B cell (primary cell): ENCODE measurements around the gene IL31. TPM values are rescaled to one million over a fixed set of nuclear protein-coding genes. Genes with fewer than 3 reads are reported as not detected.

Experiments
- ATAC-seq: fragments of 200-7000 bp; cut with Tn5 transposase; one replicate; pipeline ENCODE4 v1.10.0; 2021; ENCODE audit warnings: low read depth, mild to moderate bottlenecking, moderate number of reproducible peaks, moderate library complexity
- CTCF ChIA-PET: fragments of 350-600 bp; sonication (Branson Sonifier 250); formaldehyde crosslinking; loops from one replicate; lab custom pipeline; 2021; ENCODE audit warnings: antibody characterized with exemption, inconsistent platforms; lab: Charles Lee
- POLR2A ChIA-PET: fragments of 350-600 bp; sonication (Branson Sonifier 250); formaldehyde crosslinking; loops from one replicate; lab custom pipeline; 2021; ENCODE audit warnings: antibody characterized with exemption; lab: Charles Lee
- DNase-seq: peaks from one replicate; pipeline ENCODE4 v3.0.0; 2013
- H2AFZ ChIP-seq: 2 replicates; pipeline ENCODE4 v1.6.1; 2012; ENCODE audit warnings: mild to moderate bottlenecking, low read depth, low read length; ENCODE audit not compliant: insufficient read depth, poor library complexity, severe bottlenecking
- H3K27ac ChIP-seq, 2 donors: 1 replicate in 1 of 2; 2 replicates in 1 of 2; pipeline ENCODE4 v1.5.1; 2012 to 2013; ENCODE audit warnings: low read length in 2 of 2, mild to moderate bottlenecking in 2 of 2, moderate library complexity in 1 of 2
- H3K27me3 ChIP-seq, 4 experiments: fragments of 200-600 bp in 1 of 4; sonication (generic) in 1 of 4; replicated peaks in 1 of 4; 1 replicate in 2 of 4; 2 replicates in 2 of 4; pipeline versions ENCODE4 v1.6.1 to v1.7.0; 2013 to 2016; ENCODE audit warnings: low read length in 3 of 4, mild to moderate bottlenecking in 2 of 4, mixed read lengths in 1 of 4, moderate library complexity in 1 of 4; ENCODE audit not compliant: insufficient read depth in 4 of 4, control insufficient read depth in 3 of 4; ENCODE audit errors: control extremely low read depth in 1 of 4
- H3K36me3 ChIP-seq, 2 experiments: replicated peaks in 1 of 2; 1 replicate in 1 of 2; 2 replicates in 1 of 2; pipeline versions ENCODE4 v1.6.1 to v1.7.1; 2013; ENCODE audit warnings: low read length in 1 of 2; ENCODE audit not compliant: insufficient read depth in 2 of 2, control insufficient read depth in 1 of 2; ENCODE audit errors: control extremely low read depth in 1 of 2, extremely low read depth in 1 of 2
- H3K4me1 ChIP-seq, 2 donors: fragments of 200-600 bp in 1 of 2; sonication (generic) in 1 of 2; 1 replicate in 1 of 2; 2 replicates in 1 of 2; pipeline versions ENCODE4 v1.5.1 to v1.6.1; 2013 to 2017; ENCODE audit warnings: low read length in 2 of 2; ENCODE audit not compliant: control insufficient read depth in 2 of 2, insufficient read depth in 2 of 2
- H3K4me2 ChIP-seq: replicated peaks from 2 replicates; pipeline ENCODE3; 2012; ENCODE audit warnings: mild to moderate bottlenecking, low read depth, low read length; ENCODE audit not compliant: poor library complexity, severe bottlenecking
- H3K4me3 ChIP-seq, 5 experiments: fragments of 200-600 bp in 1 of 5; sonication (generic) in 1 of 5; 1 replicate in 3 of 5; 2 replicates in 2 of 5; pipeline versions ENCODE4 v1.5.1 to v1.7.0; 2011 to 2016; ENCODE audit warnings: low read length in 4 of 5, mild to moderate bottlenecking in 4 of 5, low read depth in 2 of 5, control low read depth in 1 of 5, moderate library complexity in 1 of 5; ENCODE audit not compliant: insufficient read depth in 1 of 5; ENCODE audit errors: control extremely low read depth in 1 of 5, extremely low read depth in 1 of 5
- H3K79me2 ChIP-seq: fragments of 200-600 bp; sonication (generic); one replicate; pipeline ENCODE4 v1.6.0; 2016; ENCODE audit warnings: low read length; ENCODE audit not compliant: control insufficient read depth, insufficient read depth
- H3K9ac ChIP-seq: fragments of 200-600 bp; sonication (generic); 2 replicates; pipeline ENCODE4 v1.6.1; 2017; ENCODE audit warnings: mild to moderate bottlenecking, low read length, moderate library complexity
- H3K9me3 ChIP-seq, 3 donors: one replicate each; pipeline versions ENCODE4 v1.6.1 to v1.7.1; 2013; ENCODE audit warnings: low read length in 2 of 3; ENCODE audit not compliant: control insufficient read depth in 2 of 3, insufficient read depth in 1 of 3; ENCODE audit errors: control extremely low read depth in 1 of 3
- H4K20me1 ChIP-seq: 2 replicates; pipeline ENCODE4 v1.6.0; 2012; ENCODE audit warnings: mild to moderate bottlenecking, low read length; ENCODE audit not compliant: insufficient read depth, control insufficient read depth, poor library complexity, severe bottlenecking
- H3K27ac Mint-ChIP-seq: one replicate; pipeline ENCODE4 v1.8.0; 2021; ENCODE audit warnings: mixed read lengths
- H3K27me3 Mint-ChIP-seq: one replicate; pipeline ENCODE4 v1.8.0; 2021; ENCODE audit warnings: mixed read lengths
- H3K4me1 Mint-ChIP-seq: one replicate; pipeline ENCODE4 v1.8.0; 2021; ENCODE audit warnings: mixed read lengths
- H3K4me3 Mint-ChIP-seq: one replicate; pipeline ENCODE4 v1.8.0; 2021; ENCODE audit warnings: mixed read lengths
- H3K9me3 Mint-ChIP-seq: one replicate; pipeline ENCODE4 v1.8.0; 2022; ENCODE audit warnings: mixed read lengths; ENCODE audit not compliant: insufficient read depth
- CTCF ChIP-seq: fragments of 200-600 bp; IDR thresholded peaks from one replicate; pipeline ENCODE4 v1.8.0; 2022; ENCODE audit warnings: antibody characterized with exemption, mild to moderate bottlenecking
- EZH2 ChIP-seq: IDR thresholded peaks from 2 replicates; pipeline ENCODE4 v1.6.1; 2012; ENCODE audit warnings: borderline replicate concordance, low read depth, mild to moderate bottlenecking, moderate library complexity, low read length; ENCODE audit not compliant: insufficient read depth, poor library complexity, severe bottlenecking
- WGBS: methylation state at CpG from one replicate; pipeline ENCODE4 v1.1.5; 2013; ENCODE audit warnings: missing lambda C conversion rate; ENCODE audit not compliant: insufficient coverage; 5-methylcytosine and 5-hydroxymethylcytosine counted together
- intact Hi-C: fragments of 100-400 bp; cut with micrococcal nuclease; formaldehyde crosslinking; loops from one replicate; pipeline ENCODE4 v1.10.0; 2022
- polyA plus RNA-seq: library from polyadenylated mRNA; depleted of rRNA; stranded (reverse); fragments of >200 nt; gene quantifications from 2 replicates; pipeline ENCODE4 v1.2.3, GENCODE V29; 2012
- total RNA-seq, 2 donors: library from RNA; stranded (reverse); fragments of 120-200 nt in 1 of 2; gene quantifications; 1 replicate in 1 of 2; 2 replicates in 1 of 2; pipeline versions ENCODE4 v1.2.3 to v1.2.4, GENCODE V29; 2013 to 2022

The IL31 gene
- total and polyA plus RNA-seq, 2 donors (not counting 1 experiment from before 2014, with no cell fraction given), result not detected

- DNase-seq (no peak), ATAC-seq (no peak)
- Histone ChIP-seq H3K4me2 (no peak overlapping the region), H3K4me3 (no peak overlapping the region), H3K27me3 (no peaks in the 10 kb centered on the region), H3K27ac (no peak overlapping the region), H3K4me1 (no peaks in the 10 kb centered on the region), H3K9ac (no peak overlapping the region), H3K9me3 (no peaks in the 10 kb centered on the region), H3K79me2 (no peaks in the 10 kb centered on the region), H4K20me1 (no peaks in the 10 kb centered on the region), H2AFZ (no peak overlapping the region), H3K36me3 (no peaks in the 10 kb centered on the region)
- Mint-ChIP-seq H3K4me3 (no peak overlapping the region), H3K9me3 (no peaks in the 10 kb centered on the region), H3K27me3 (peaks cover 3% of the 10 kb centered on the region), H3K4me1 (no peaks in the 10 kb centered on the region), H3K27ac (no peak overlapping the region)
- intact Hi-C loops, result no loop called here
- 93% methylated on average over 2 of the region's 8 CpGs for WGBS
- ChIA-PET CTCF (no interaction called here), POLR2A (no interaction called here)
- TF ChIP-seq EZH2, result no peak
- TF ChIP-seq CTCF, result no peak
Observed at GRCh38 chr12:122150127-122150681, 23.8 kb downstream of the IL31 start.

GRCh38 chr12:122148657-122149056 is 25.4 kb downstream of the IL31 start:
- Histone ChIP-seq H3K4me1 (no peaks in the 10 kb centered on the region), H3K4me3 (no peak overlapping the region), H3K9ac (no peak overlapping the region), H4K20me1 (no peaks in the 10 kb centered on the region), H3K27me3 (no peaks in the 10 kb centered on the region), H3K79me2 (no peaks in the 10 kb centered on the region), H3K4me2 (no peak overlapping the region), H3K27ac (no peak overlapping the region), H2AFZ (no peak overlapping the region), H3K9me3 (no peaks in the 10 kb centered on the region), H3K36me3 (no peaks in the 10 kb centered on the region)
- ChIA-PET POLR2A (no interaction called here), CTCF (interaction anchor here (1.0 kb wide), 1 partner anchor 25 kb away, joined by 3 read pairs; no protein-coding TSS in a partner anchor)
- TF ChIP-seq EZH2 (no peak), CTCF (no peak)
- intact Hi-C loops, result no loop called here
- WGBS, result 98% methylated on average over 6 of the region's 6 CpGs
- ATAC-seq, result no peak
- H3K27me3 Mint-ChIP-seq, result peaks cover 3% of the 10 kb centered on the region
- DNase-seq, result no peak
- no peaks in the 10 kb centered on the region for H3K9me3 Mint-ChIP-seq
- H3K4me3 Mint-ChIP-seq, result no peak overlapping the region
- no peak overlapping the region for H3K27ac Mint-ChIP-seq
- H3K4me1 Mint-ChIP-seq, result no peaks in the 10 kb centered on the region
